Measurements from ENCODE around the gene SERPINB5. TPM values are rescaled to one million over a fixed set of nuclear protein-coding genes. Genes with fewer than 3 reads are reported as not detected.

SERPINB5 gene
- total RNA-seq, 1 donor from 2014 or later, result not detected

Other genes starting within 250 kb of the SERPINB5 start
- gene BCL2, start 157.2 kb upstream of the SERPINB5 start, total RNA-seq, result 47.3 TPM
- gene KDSR, start 109.8 kb upstream of the SERPINB5 start, total RNA-seq, result 118 TPM
- gene VPS4B, start 54.5 kb upstream of the SERPINB5 start, total RNA-seq, result 60.4 TPM
- not detected for gene SERPINB12, start 65.4 kb downstream of the SERPINB5 start, total RNA-seq
- not detected for gene SERPINB13, start 110.4 kb downstream of the SERPINB5 start, total RNA-seq
- not detected for gene SERPINB4, start 167.3 kb downstream of the SERPINB5 start, total RNA-seq
- gene SERPINB3, start 184.9 kb downstream of the SERPINB5 start, total RNA-seq, result not detected
- not detected for gene SERPINB11, start 226.0 kb downstream of the SERPINB5 start, total RNA-seq

Measured in sciatic nerve (tissue), 1 donor.